Endothelial cell of umbilical vein (primary cell): ENCODE measurements around the gene ISLR. TPM values are rescaled to one million over a fixed set of nuclear protein-coding genes. Genes with fewer than 3 reads are reported as not detected.

Experiments
- BruUV-seq: library from RNA; stranded (reverse); fragments of 400-500 nt; replicated peaks from 2 replicates; lab custom pipeline; 2021; lab: Mats Ljungman, UMichigan
- CTCF ChIA-PET: fragments of 300-600, 350-600 bp; sonication (Branson Sonifier 250); formaldehyde crosslinking; loops from one replicate; lab custom pipeline; 2021; ENCODE audit warnings: antibody characterized with exemption, inconsistent platforms; lab: Charles Lee
- POLR2A ChIA-PET: fragments of 300-600, 350-600 bp; sonication (Branson Sonifier 250); formaldehyde crosslinking; loops from one replicate; lab custom pipeline; 2021; ENCODE audit warnings: antibody characterized with exemption, inconsistent platforms; lab: Charles Lee
- DNase-seq: peaks from one replicate; pipeline ENCODE4 v3.0.0-alpha.2; 2011; ENCODE audit warnings: low read depth, low spot score
- FAIRE-seq: peaks from 2 replicates; lab custom pipeline; 2011; peaks lifted over from hg19 to GRCh38; lab: Jason Lieb, UNC
- H2AFZ ChIP-seq: 2 replicates; pipeline ENCODE4 v1.6.0; 2012; ENCODE audit warnings: low read depth, low read length, control low read depth, inconsistent platforms
- H3K27ac ChIP-seq: 2 replicates; pipeline ENCODE4 v1.5.1; 2011; ENCODE audit warnings: low read depth, mild to moderate bottlenecking, control low read depth, low read length, moderate library complexity; ENCODE audit not compliant: insufficient read depth
- H3K27me3 ChIP-seq, 2 experiments: 2 replicates each; pipeline versions ENCODE4 v1.6.0 to v1.6.1; 2011; ENCODE audit warnings: low read length in 2 of 2, mixed read lengths in 1 of 2; ENCODE audit not compliant: control insufficient read depth in 2 of 2, insufficient read depth in 2 of 2
- H3K36me3 ChIP-seq, 2 experiments: 2 replicates in 1 of 2; 3 replicates in 1 of 2; pipeline ENCODE4 v1.5.1; 2011; ENCODE audit warnings: low read length in 2 of 2, mild to moderate bottlenecking in 1 of 2, moderate library complexity in 1 of 2; ENCODE audit not compliant: control insufficient read depth in 2 of 2, insufficient read depth in 2 of 2; ENCODE audit errors: extremely low read depth in 1 of 2
- H3K4me1 ChIP-seq: 3 replicates; pipeline ENCODE4 v1.5.1; 2011; ENCODE audit warnings: mild to moderate bottlenecking, low read length; ENCODE audit not compliant: control insufficient read depth, insufficient read depth; ENCODE audit errors: extremely low read depth
- H3K4me2 ChIP-seq: 2 replicates; pipeline ENCODE4 v1.6.1; 2011; ENCODE audit warnings: low read length, control low read depth, mixed read lengths; ENCODE audit not compliant: insufficient read depth
- H3K4me3 ChIP-seq, 3 experiments: fragments of 200-600 bp in 1 of 3; sonication (generic), shearing (Covaris generic) in 1 of 3; replicated peaks in 1 of 3; 2 replicates each; pipeline ENCODE4 v1.5.1; 2011 to 2016; ENCODE audit warnings: control low read depth in 3 of 3, low read length in 3 of 3, mild to moderate bottlenecking in 2 of 3, inconsistent platforms in 1 of 3, low read depth in 1 of 3, moderate library complexity in 1 of 3; ENCODE audit not compliant: insufficient read depth in 1 of 3
- H3K79me2 ChIP-seq: 2 replicates; pipeline ENCODE4 v1.6.0; 2012; ENCODE audit warnings: low read length, inconsistent platforms; ENCODE audit not compliant: control insufficient read depth, insufficient read depth
- H3K9ac ChIP-seq: replicated peaks from 2 replicates; pipeline ENCODE3; 2011; ENCODE audit warnings: low read length, control low read depth; ENCODE audit not compliant: insufficient read depth; ENCODE audit errors: extremely low read depth
- H3K9me1 ChIP-seq: replicated peaks from 3 replicates; pipeline ENCODE4 v1.6.0; 2011; ENCODE audit warnings: mild to moderate bottlenecking, low read length; ENCODE audit not compliant: control insufficient read depth, insufficient read depth; ENCODE audit errors: extremely low read depth
- H3K9me3 ChIP-seq: replicated peaks from 2 replicates; pipeline ENCODE4 v1.5.1; 2012; ENCODE audit warnings: low read length, inconsistent platforms; ENCODE audit not compliant: control insufficient read depth, insufficient read depth
- H4K20me1 ChIP-seq: replicated peaks from 2 replicates; pipeline ENCODE3; 2011; ENCODE audit warnings: mild to moderate bottlenecking, low read length; ENCODE audit not compliant: control insufficient read depth, insufficient read depth; ENCODE audit errors: extremely low read depth
- EZH2 ChIP-seq: IDR thresholded peaks from 2 replicates; pipeline ENCODE4 v1.6.1; 2012; ENCODE audit warnings: borderline replicate concordance, low read depth, mild to moderate bottlenecking, moderate library complexity, low read length, inconsistent platforms; ENCODE audit not compliant: severe bottlenecking
- FOS ChIP-seq: IDR thresholded peaks from 2 replicates; pipeline ENCODE4 v1.6.1; 2011; ENCODE audit warnings: mild to moderate bottlenecking, low read length, moderate library complexity, borderline replicate concordance; ENCODE audit not compliant: insufficient read depth
- GATA2 ChIP-seq: IDR thresholded peaks from 2 replicates; pipeline ENCODE4 v1.7.0; 2011; ENCODE audit warnings: low read depth, mild to moderate bottlenecking, moderate library complexity, mixed read lengths, low read length; ENCODE audit not compliant: insufficient read length, insufficient read depth
- JUN ChIP-seq: IDR thresholded peaks from 2 replicates; pipeline ENCODE4 v1.6.1; 2011; ENCODE audit warnings: borderline replicate concordance, low read depth; ENCODE audit not compliant: insufficient read length, insufficient read depth
- POLR2A ChIP-seq: IDR thresholded peaks from 2 replicates; pipeline ENCODE4 v1.6.1; 2012; ENCODE audit warnings: low read depth, mild to moderate bottlenecking, control low read depth, low read length
- POLR2AphosphoS5 ChIP-seq: IDR thresholded peaks from 2 replicates; pipeline ENCODE4 v1.6.1; 2012; ENCODE audit warnings: low read depth, mild to moderate bottlenecking, control low read depth, low read length, moderate library complexity; ENCODE audit not compliant: insufficient read depth
- dilution Hi-C: fragments of 300-500 bp; cut with MboI; formaldehyde crosslinking; loops from one replicate; pipeline ENCODE4 v1.15.0; 2019; ENCODE audit warnings: low sequenced_read_pairs; ENCODE audit not compliant: extremely low pct_ligation_motif_present
- intact Hi-C: fragments of 100-400 bp; cut with micrococcal nuclease; formaldehyde crosslinking; loops from one replicate; pipeline ENCODE4 v1.10.0; 2022
- polyA plus RNA-seq, 4 experiments: library from polyadenylated mRNA; depleted of rRNA in 3 of 4; stranded (reverse) in 3 of 4; unstranded in 1 of 4; fragments of >200 nt; gene quantifications; 2 replicates each; pipeline versions ENCODE4 v1.2.1 to v1.2.3, GENCODE V29; 2011 to 2012; ENCODE audit warnings: missing spikeins in 1 of 4
- total RNA-seq: library from RNA; stranded (reverse); gene quantifications from 2 replicates; pipeline ENCODE4 v1.2.3, GENCODE V29; 2021
- TF ChIP-seq, protein P1 (sequence below): IDR thresholded peaks from 2 replicates; pipeline ENCODE4 v1.6.1; 2011; ENCODE audit not compliant: insufficient read depth, insufficient read length
- TF ChIP-seq, protein P2 (sequence below), 2 donors: IDR thresholded peaks; 1 replicate in 1 of 2; 2 replicates in 1 of 2; pipeline ENCODE4 v1.5.1; 2011; ENCODE audit warnings: low read length in 2 of 2, mild to moderate bottlenecking in 2 of 2, moderate library complexity in 2 of 2, control low read depth in 1 of 2, inconsistent platforms in 1 of 2, low read depth in 1 of 2; ENCODE audit not compliant: insufficient read depth in 1 of 2; ENCODE audit errors: extremely low read depth in 1 of 2

The ISLR gene
- total and polyA plus RNA-seq, 2 donors (not counting 3 experiments of a cell fraction or from before 2014, with no cell fraction given) = not detected

DNA sequence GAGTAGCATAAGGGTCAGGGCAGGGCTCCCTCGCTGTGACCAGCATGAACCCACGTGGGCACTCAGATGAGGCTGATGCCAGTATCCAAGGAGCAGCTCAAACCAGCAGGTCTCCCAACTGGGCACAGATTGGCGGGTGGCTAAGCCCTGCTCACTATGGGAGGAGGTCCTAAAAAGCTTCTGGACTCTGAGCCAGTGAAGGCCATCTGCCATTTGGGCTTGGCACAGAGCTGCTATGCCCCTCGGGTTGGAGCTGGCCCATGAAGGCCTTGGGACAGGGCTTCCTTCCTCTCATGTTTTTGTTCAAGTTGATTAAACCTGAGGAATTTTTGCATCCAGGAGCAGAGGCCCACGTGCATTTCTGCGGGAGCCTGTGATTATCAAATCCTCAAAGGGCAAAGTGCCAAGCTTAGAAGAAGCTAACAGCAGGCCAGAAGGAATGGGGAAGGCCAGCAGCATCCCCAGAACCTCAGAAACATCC lies 33.3 kb downstream of the ISLR start:
- TF ChIP-seq POLR2A = no peak
- TF ChIP-seq GATA2 = no peak
- TF ChIP-seq EZH2 = no peak
- TF ChIP-seq, protein P1, sequence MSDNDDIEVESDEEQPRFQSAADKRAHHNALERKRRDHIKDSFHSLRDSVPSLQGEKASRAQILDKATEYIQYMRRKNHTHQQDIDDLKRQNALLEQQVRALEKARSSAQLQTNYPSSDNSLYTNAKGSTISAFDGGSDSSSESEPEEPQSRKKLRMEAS = no peak
- no peak for TF ChIP-seq JUN
- no peak for TF ChIP-seq FOS
- TF ChIP-seq, protein P2, sequence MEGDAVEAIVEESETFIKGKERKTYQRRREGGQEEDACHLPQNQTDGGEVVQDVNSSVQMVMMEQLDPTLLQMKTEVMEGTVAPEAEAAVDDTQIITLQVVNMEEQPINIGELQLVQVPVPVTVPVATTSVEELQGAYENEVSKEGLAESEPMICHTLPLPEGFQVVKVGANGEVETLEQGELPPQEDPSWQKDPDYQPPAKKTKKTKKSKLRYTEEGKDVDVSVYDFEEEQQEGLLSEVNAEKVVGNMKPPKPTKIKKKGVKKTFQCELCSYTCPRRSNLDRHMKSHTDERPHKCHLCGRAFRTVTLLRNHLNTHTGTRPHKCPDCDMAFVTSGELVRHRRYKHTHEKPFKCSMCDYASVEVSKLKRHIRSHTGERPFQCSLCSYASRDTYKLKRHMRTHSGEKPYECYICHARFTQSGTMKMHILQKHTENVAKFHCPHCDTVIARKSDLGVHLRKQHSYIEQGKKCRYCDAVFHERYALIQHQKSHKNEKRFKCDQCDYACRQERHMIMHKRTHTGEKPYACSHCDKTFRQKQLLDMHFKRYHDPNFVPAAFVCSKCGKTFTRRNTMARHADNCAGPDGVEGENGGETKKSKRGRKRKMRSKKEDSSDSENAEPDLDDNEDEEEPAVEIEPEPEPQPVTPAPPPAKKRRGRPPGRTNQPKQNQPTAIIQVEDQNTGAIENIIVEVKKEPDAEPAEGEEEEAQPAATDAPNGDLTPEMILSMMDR (IDR thresholded peaks at IDR 0.05; ENCODE audit: extremely low read depth in 1 of 2, insufficient read depth in 1 of 2, low read depth in 1 of 2, low read length in 2 of 2) = no peak
- TF ChIP-seq POLR2AphosphoS5 = no peak
- Histone ChIP-seq H3K4me1 (no peaks in the 10 kb centered on the region), H3K27me3 (peaks cover 0 to 5% of the 10 kb centered on the region in 2 experiments), H3K36me3 (no peaks in the 10 kb centered on the region), H3K9me3 (no peaks in the 10 kb centered on the region), H3K9me1 (no peaks in the 10 kb centered on the region), H3K27ac (no peak overlapping the region), H3K79me2 (no peaks in the 10 kb centered on the region), H3K4me3 (no peak overlapping the region), H3K9ac (no peak overlapping the region), H3K4me2 (no peak overlapping the region), H4K20me1 (no peaks in the 10 kb centered on the region), H2AFZ (no peak overlapping the region)
- FAIRE-seq = no peak
- ChIA-PET POLR2A (no interaction called here), CTCF (no interaction called here)
- BruUV-seq = no TSS peak
- DNase-seq = no peak
- intact Hi-C loops = no loop called here
- dilution Hi-C loops = no loop called here
